Pancreas (tissue), 10 donors: ENCODE measurements around the gene IMPDH1. TPM values are rescaled to one million over a fixed set of nuclear protein-coding genes. Genes with fewer than 3 reads are reported as not detected.
A peak's percentile ranks its signal among the peaks of the same experiment; 100 is the strongest.

ENCODE experiments used
- ATAC-seq, 4 donors: fragments of 200-7000 bp; cut with Tn5 transposase; one replicate each; pipeline versions ENCODE4 v1.8.0 to v1.9.1; 2020; ENCODE audit warnings: mild to moderate bottlenecking in 4 of 4, moderate library complexity in 4 of 4
- DNase-seq, 6 donors: peaks; one replicate each; pipeline ENCODE4 v3.0.0-alpha.2; 2020
- FAIRE-seq: peaks from 2 replicates; lab custom pipeline; 2012; peaks lifted over from hg19 to GRCh38; lab: Jason Lieb, UNC
- H3K27ac ChIP-seq, 4 donors: fragments of 200-600 bp; sonication (generic); 1 replicate in 3 of 4; 2 replicates in 1 of 4; pipeline versions ENCODE4 v1.5.0 to v1.8.0; 2020
- H3K27me3 ChIP-seq, 4 donors: fragments of 200-600 bp; one replicate each; pipeline ENCODE4 v1.8.0; 2021
- H3K36me3 ChIP-seq, 3 donors: fragments of 200-600 bp; sonication (generic) in 1 of 3; one replicate each; pipeline versions ENCODE4 v1.5.0 to v1.8.0; 2020 to 2021
- H3K4me1 ChIP-seq, 3 donors: fragments of 200-600 bp; one replicate each; pipeline ENCODE4 v1.8.0; 2021
- H3K4me3 ChIP-seq, 4 donors: fragments of 200-600 bp; sonication (generic) in 2 of 4; one replicate each; pipeline versions ENCODE4 v1.5.0 to v1.8.0; 2020 to 2021
- H3K9me3 ChIP-seq, 4 donors: fragments of 200-600 bp; one replicate each; pipeline ENCODE4 v1.8.0; 2021
- WGBS, 2 donors: extraction: QIAGEN DNeasy Blood & Tissue Kit; methylation state at CpG; one replicate each; pipeline ENCODE4 v1.1.7; 2013; 5-methylcytosine and 5-hydroxymethylcytosine counted together
- intact Hi-C, 3 donors: fragments of 100-400 bp; cut with DNase I; formaldehyde crosslinking; loops; one replicate each; pipeline versions ENCODE4 v1.11.1 to v1.14.2; 2022
- polyA plus RNA-seq, 2 donors: library from polyadenylated mRNA; stranded (reverse); fragments of 200-250 nt; gene quantifications; one replicate each; pipeline ENCODE4 v1.2.3, GENCODE V29; 2013
- total RNA-seq, 6 donors: library from RNA; stranded (reverse); fragmentation: NEBNext Ultra II Directional in 4 of 6; extraction: Animal tissue kit (Norgen Biotek cat#: 25700) in 4 of 6; gene quantifications; one replicate each; pipeline versions ENCODE4 v1.2.1 to v1.2.4, GENCODE V29; 2021 to 2023
- TF ChIP-seq, protein P1 (sequence below), 4 donors: fragments of 200-600 bp; sonication (generic) in 3 of 4; IDR thresholded peaks; one replicate each; pipeline versions ENCODE4 v1.5.0 to v1.8.0; 2021; ENCODE audit warnings: antibody characterized with exemption in 4 of 4
- donor health status: healthy with polysubstance abuse.
- donor health status: DM: no; HTN: no; CAD: no; lungs with moderate emphysema.
- donor health status: DM: no; HTN: no; CAD: no.
- donor health status: control.
- donor health status: control.
- donor health status: Bipolar disorder and iron deficiency.
- donor health status: DM: yes; HTN: yes; CAD: no.
- donor health status: DM: no; HTN: no; CAD: no.
- donor health status: DM: no; HTN: no; CAD: no.
- donor health status: DM: yes; HTN: yes; CAD: no.

The IMPDH1 gene
- total and polyA plus RNA-seq, 8 donors: 16.8 to 26.0 (median 19.8) TPM

- Histone ChIP-seq H3K4me1 (peaks cover 17 to 27% (median 23%) of the 10 kb centered on the region in 3 donors), H3K27me3 (no peaks in the 10 kb centered on the region), H3K27ac (no peak overlapping the region), H3K36me3 (no peaks in the 10 kb centered on the region), H3K4me3 (no peak overlapping the region), H3K9me3 (no peaks in the 10 kb centered on the region)
- FAIRE-seq: no peak
- intact Hi-C loops: no loop called here
- no peak for DNase-seq
- TF ChIP-seq, protein P1, sequence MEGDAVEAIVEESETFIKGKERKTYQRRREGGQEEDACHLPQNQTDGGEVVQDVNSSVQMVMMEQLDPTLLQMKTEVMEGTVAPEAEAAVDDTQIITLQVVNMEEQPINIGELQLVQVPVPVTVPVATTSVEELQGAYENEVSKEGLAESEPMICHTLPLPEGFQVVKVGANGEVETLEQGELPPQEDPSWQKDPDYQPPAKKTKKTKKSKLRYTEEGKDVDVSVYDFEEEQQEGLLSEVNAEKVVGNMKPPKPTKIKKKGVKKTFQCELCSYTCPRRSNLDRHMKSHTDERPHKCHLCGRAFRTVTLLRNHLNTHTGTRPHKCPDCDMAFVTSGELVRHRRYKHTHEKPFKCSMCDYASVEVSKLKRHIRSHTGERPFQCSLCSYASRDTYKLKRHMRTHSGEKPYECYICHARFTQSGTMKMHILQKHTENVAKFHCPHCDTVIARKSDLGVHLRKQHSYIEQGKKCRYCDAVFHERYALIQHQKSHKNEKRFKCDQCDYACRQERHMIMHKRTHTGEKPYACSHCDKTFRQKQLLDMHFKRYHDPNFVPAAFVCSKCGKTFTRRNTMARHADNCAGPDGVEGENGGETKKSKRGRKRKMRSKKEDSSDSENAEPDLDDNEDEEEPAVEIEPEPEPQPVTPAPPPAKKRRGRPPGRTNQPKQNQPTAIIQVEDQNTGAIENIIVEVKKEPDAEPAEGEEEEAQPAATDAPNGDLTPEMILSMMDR (IDR thresholded peaks at IDR 0.05): no peak
- WGBS, 2 donors: 93 to 95% methylated on average over 5 of the region's 5 CpGs
- no peak for ATAC-seq
Observed at GRCh38 chr7:128450913-128451312, 41.1 kb upstream of the IMPDH1 start.

- no peaks in the 10 kb centered on the region for H3K27me3 ChIP-seq
- H3K36me3 ChIP-seq: no peaks in the 10 kb centered on the region
- intact Hi-C loops: no loop called here
- FAIRE-seq (no peak), ATAC-seq (no peak), DNase-seq (no peak)
- peaks cover 17 to 27% (median 23%) of the 10 kb centered on the region in 3 donors for H3K4me1 ChIP-seq
- TF ChIP-seq, protein P1 (IDR thresholded peaks at IDR 0.05): no peak
- no peak overlapping the region for H3K4me3 ChIP-seq
- H3K9me3 ChIP-seq: no peaks in the 10 kb centered on the region
- 71 to 73% methylated on average over 4 of the region's 4 CpGs for WGBS, 2 donors
- no peak overlapping the region for H3K27ac ChIP-seq
Observed at GRCh38 chr7:128450409-128450808, 40.6 kb upstream of the IMPDH1 start.

GRCh38 chr7:128448751-128449302 is 39.0 kb upstream of the IMPDH1 start:
- TF ChIP-seq, protein P1 (IDR thresholded peaks at IDR 0.05): no peak
- Histone ChIP-seq H3K27ac (no peak overlapping the region), H3K27me3 (no peaks in the 10 kb centered on the region), H3K36me3 (no peaks in the 10 kb centered on the region), H3K9me3 (no peaks in the 10 kb centered on the region), H3K4me3 (no peak overlapping the region), H3K4me1 (peaks cover 6 to 20% (median 10%) of the 10 kb centered on the region in 3 donors)
- ATAC-seq: no peak
- WGBS, 2 donors: 69 to 75% methylated on average over 6 of the region's 6 CpGs
- DNase-seq: no peak
- intact Hi-C loops: no loop called here
- FAIRE-seq: no peak

GRCh38 chr7:128447941-128448564 is 38.3 kb upstream of the IMPDH1 start:
- intact Hi-C loops: no loop called here
- H3K4me1 ChIP-seq: peaks cover under 1 to 14% (median 3%) of the 10 kb centered on the region in 3 donors
- DNase-seq: no peak
- no peak for FAIRE-seq
- no peaks in the 10 kb centered on the region for H3K27me3 ChIP-seq
- TF ChIP-seq, protein P1 (IDR thresholded peaks at IDR 0.05): no peak
- H3K9me3 ChIP-seq: no peaks in the 10 kb centered on the region
- H3K27ac ChIP-seq: no peak overlapping the region
- WGBS, 2 donors: 73 to 74% methylated on average over 4 of the region's 4 CpGs
- no peak for ATAC-seq
- no peaks in the 10 kb centered on the region for H3K36me3 ChIP-seq
- H3K4me3 ChIP-seq: no peak overlapping the region

DNA sequence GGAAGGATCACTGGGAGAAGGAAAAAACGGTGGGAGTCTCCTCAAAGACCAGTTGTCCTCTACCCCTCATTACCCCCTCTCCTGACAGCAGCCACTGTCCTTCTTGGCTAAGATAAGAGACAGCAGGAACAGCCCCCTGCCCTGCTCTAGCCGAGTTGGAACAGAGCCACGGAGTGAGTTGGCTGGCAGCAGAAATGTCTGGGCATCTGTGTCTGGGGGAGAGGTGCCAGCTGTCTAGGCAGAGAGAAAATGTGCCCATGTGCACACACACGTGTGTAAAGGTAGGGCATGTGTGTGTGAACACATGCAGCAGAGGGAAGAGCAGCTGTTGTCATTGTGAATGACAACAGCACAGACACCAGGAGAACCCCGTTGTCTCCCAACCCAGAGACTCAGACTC is 36.5 kb upstream of the IMPDH1 start:
- peak in 2 of 4 donors; percentile 46 to 47 for ATAC-seq
- 29 to 40% methylated on average over 5 of the region's 5 CpGs for WGBS, 2 donors
- H3K36me3 ChIP-seq: no peaks in the 10 kb centered on the region
- peaks cover 0 to 10% (median 0%) of the 10 kb centered on the region in 3 donors for H3K4me1 ChIP-seq
- peak in 1 of 6 donors; percentile 33 for DNase-seq
- no peaks in the 10 kb centered on the region for H3K9me3 ChIP-seq
- no peak overlapping the region for H3K27ac ChIP-seq
- no peak overlapping the region for H3K4me3 ChIP-seq
- H3K27me3 ChIP-seq: no peaks in the 10 kb centered on the region
- TF ChIP-seq, protein P1 (IDR thresholded peaks at IDR 0.05): no peak
- intact Hi-C loops: no loop called here
- FAIRE-seq: no peak
